Stimulated activated CD4-positive, alpha-beta T cell treated with anti-CD3 and anti-CD28 coated beads, TNF-alpha, amount 100 ng/mL, for 4 hours (primary cell): ENCODE measurements around the gene ST6GAL1.
"Not testable (repeated sequence)": the region's sequence is repeated elsewhere in the genome, so short reads cannot be mapped to it uniquely, and the experiment has no call there.

Source experiments
- DNase-seq, 3 experiments: peaks; one replicate each; pipeline ENCODE4 v3.0.0-alpha.2; 2020; ENCODE audit warnings: low read depth in 3 of 3

Gene ST6GAL1

DNA sequence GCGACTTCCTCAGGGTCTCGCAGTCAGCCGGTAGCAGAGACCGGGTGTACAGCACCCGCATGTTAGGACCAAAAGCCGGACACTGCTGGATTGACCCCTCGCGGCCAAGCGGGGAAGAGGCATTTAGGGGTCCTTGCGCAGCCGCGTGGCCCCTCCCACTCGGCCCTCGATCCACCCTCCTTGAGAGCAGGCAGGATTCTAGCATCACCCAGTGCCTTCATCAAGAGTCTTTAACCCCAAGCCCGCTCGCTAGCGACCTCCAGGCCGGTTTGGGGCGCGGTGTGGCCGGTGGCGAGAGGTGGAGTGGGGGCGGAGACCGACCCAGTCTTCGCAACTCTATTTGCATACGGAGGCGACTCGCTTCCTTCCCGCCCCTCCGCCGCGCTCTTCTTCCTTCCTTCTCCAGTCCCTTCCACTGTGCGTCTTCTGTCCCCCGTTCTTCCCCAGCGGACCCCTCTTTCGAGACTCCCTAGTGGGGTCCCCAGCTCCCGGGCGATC lies at the start of gene ST6GAL1:
Gene ST6GAL1 (plus strand): TSS at position 384 of the 498 bp plus-strand sequence. CDS start 112,178 bp downstream, outside the sequence.
- DNase-seq, result peak; percentile 46 to 57 (median 49)

DNA sequence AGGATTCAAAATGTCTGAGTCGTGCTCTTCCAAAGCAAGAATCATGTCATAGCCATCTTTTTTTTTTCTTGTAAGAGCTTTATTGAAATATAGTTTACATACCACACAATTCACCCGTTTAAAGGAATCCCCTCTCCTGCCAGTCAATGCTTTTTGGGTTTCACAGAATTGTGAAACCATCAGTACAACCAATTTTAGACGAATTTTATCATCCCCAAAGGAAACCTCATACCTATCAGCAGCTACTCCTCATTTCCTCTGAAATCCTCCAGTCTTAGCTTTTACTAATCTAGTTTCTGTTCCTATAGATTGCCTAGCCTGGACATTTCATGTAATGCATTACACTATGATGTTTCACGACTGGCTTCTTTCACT lies 48.2 kb upstream of the ST6GAL1 start:
- no peak for DNase-seq

- DNase-seq, result peak; percentile 10 to 33 (median 17)
Measured at GRCh38 chr3:186882881-186883685, 47.2 kb upstream of the ST6GAL1 start.

DNA sequence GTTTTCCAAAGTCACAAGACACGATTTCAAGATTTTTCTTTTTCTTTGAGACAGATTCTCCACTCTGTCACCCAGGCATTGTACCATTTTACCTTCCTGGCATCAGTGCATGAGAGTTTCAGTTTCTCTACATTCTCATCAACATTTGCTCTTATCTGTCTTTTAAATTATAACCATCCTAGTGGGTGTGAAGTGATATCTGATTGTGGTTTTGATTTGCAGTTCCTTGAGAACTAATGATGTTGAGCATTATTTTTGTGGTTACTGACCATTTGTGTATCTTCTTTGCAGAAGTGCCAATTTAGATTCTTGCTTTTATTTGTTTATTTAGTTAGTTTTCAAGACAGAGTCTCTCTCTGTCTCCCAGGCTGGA lies 46.7 kb upstream of the ST6GAL1 start:
- no peak for DNase-seq

- not testable (repeated sequence) for DNase-seq
Measured at GRCh38 chr3:186884868-186885267, 45.5 kb upstream of the ST6GAL1 start.

- DNase-seq, result no peak
Measured at GRCh38 chr3:186886202-186886981, 43.9 kb upstream of the ST6GAL1 start.

- DNase-seq, result not testable (repeated sequence)
Measured at GRCh38 chr3:186887507-186887938, 42.8 kb upstream of the ST6GAL1 start.

DNA sequence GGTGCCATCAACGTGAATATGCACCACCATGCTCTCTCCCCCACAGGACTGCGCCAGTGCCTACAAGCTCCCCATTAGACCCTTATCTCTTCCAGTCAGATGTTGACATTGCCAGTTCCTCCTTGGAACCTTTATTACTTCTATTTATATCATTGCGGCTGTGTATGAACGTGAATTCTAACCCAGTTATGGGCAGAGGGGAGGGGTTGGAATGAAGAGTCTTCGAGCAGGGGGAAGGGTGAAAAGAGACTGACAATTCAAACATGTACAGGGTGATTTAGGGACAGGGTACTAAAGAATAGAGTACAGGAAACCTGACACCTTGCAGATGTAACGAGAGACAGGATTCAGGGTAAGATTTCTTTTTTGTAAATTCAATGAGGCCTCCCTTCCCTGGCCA lies 41.8 kb upstream of the ST6GAL1 start:
- no peak for DNase-seq

GRCh38 chr3:186889698-186890097 lies 40.6 kb upstream of the ST6GAL1 start:
- DNase-seq, result not testable (repeated sequence)

- no peak for DNase-seq
Measured at GRCh38 chr3:186890911-186891310, 39.4 kb upstream of the ST6GAL1 start.

DNA sequence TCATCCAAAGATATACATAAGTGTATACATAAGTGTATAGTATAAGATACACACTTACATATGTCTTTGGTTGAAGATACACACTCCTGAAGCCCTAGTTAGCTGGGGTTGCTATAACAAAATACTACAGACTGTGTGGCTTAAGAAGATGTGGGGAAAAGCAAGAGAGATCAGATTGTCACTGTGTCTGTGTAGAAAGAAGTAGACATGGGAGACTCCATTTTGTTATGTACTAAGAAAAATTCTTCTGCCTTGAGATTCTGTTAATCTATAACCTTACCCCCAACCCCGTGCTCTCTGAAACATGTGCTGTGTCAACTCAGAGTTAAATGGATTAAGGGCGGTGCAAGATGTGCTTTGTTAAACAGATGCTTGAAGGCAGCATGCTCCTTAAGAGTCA lies 37.3 kb upstream of the ST6GAL1 start:
- DNase-seq, result not testable (repeated sequence)

DNA sequence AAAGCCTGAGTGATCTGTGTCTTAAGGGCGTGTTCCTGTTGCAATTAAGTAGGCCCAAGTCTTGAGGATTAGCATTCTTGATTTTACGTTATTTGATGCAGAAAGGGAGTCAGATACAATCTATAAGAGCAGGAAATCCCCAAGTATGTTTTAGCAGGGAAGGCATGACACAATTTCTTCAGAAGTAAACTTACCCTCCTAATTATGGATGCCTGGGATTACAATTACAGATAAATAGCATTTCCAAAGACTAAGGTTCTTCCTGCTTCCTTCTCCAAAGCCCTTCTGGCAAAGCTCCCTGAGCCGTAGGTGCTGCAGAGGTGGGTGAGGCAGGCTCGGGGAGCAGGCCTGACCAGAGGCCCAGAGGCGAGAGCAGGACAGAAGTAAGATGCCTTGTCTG lies 34.9 kb upstream of the ST6GAL1 start:
- DNase-seq, result no peak

GRCh38 chr3:186896006-186896405 lies 34.3 kb upstream of the ST6GAL1 start:
- no peak for DNase-seq

- DNase-seq, result no peak
Measured at GRCh38 chr3:186896875-186897274, 33.5 kb upstream of the ST6GAL1 start.

DNA sequence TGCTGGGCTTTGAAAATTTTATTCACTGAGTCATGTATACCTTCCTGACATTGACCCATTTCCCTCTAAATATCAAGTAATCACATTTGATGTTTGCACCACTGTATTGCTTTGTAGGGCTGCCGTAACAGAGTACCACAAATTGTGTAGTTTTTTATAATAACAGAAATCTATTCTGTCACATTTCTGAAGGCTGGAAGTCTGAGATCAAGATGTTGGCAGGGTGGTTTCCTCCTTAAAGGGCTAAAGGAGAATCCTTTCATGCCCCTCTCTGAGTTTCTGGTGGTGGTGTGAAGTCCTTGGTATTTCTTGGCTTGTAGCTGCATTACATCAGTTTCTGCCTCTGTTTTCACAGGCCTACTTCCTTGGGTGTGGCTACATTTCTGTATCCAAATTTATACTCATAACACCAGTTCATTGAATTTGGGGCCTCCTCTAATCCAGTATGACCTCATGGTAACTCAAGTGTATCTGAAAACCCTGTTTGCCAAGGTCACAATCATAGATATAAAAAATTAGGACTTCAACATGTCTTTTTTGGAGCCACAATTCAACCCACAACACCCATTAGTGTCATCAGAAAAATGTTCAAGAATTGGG lies 29.1 kb upstream of the ST6GAL1 start:
- no peak for DNase-seq

DNA sequence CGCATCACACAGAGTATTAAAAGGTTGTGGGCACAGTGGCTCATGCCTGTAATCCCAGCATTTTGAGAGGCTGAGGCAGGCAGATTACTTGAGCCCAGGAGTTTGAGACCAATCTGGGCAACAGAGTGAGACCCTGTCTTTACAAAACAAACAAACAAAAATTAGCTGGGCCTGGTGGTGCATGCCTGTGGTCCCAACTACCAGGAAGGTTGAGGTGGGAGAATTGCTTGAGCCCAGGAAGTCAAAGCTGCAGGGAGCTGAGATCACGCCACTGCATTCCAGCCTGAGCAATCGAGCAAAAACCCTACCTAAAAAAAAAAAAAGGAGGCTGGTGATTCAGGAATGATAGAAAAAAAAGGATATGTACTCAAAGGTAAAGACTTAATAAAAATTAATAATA lies 28.2 kb upstream of the ST6GAL1 start:
- no peak for DNase-seq

- no peak for DNase-seq
Measured at GRCh38 chr3:186902713-186903112, 27.6 kb upstream of the ST6GAL1 start.

DNA sequence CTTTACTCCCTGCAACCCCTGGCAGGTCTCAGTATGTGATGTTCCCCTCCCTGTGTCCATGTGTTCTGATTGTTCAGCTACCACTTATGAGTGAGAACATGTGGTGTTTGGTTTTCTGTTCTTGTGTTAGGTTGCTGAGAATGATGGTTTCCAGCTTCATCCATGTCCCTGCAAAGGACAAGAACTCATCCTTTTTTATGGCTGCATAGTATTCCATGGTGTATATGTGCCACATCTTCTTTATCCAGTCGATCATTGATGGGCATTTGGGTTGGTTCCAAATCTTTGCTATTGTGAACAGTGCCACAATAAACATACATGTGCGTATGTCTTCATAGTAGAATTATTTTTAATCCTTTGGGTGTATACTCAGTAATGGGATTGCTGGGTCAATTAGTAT lies 26.6 kb upstream of the ST6GAL1 start:
- not testable (repeated sequence) for DNase-seq

DNA sequence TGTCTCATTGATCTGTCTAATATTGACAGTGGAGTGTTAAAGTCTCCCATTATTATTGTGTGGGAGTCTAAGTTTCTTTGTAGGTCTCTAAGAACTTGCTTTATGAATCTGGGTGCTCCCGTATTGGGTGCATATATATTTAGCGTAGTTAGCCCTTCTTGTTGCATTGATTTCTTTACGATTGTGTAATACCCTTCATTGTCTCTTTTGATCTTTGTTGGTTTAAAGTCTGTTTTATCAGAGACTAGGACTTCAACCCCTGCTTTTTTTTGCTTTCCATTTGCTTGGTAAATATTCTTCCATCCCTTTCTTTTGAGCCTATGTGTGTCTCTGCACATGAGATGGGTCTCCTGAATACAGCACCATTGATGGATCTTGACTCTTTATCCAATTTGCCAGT lies 23.3 kb upstream of the ST6GAL1 start:
- not testable (repeated sequence) for DNase-seq

DNA sequence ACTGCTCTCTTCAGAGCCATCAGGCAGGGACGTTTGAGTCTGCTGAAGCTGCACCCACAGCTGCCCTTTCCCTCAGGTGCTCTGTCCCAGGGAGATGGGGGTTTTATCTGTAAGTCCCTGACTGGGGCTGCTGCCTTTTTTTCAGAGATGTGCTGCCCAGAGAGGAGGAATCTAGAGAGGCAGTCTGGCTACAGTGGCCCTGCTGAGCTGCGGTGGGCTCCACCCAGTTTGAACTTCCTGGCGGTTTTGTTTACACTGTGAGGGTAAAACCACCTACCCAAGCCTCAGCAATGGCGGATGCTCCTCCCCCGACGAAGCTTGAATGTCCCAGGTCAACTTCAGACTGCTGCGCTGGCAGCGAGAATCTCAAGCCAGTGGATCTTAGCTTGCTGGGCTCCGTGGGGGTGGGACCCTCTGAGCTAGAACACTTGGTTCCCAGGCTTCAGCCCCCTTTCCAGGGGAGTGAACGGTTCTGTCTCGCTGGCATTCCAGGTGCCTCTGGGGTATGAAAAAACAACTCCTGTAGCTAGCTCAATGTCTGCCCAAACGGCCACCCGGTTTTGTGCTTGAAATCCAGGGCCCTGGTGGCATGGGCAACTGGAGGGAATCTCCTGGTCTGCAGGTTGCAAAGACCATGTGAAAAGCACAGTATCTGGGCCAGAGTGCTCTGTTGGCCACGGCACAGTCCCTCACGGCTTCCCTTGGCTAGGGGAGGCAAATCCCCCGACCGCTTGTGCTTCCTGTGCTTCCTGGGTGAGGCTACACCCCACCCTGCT lies 21.1 kb upstream of the ST6GAL1 start:
- DNase-seq, result peak in 2 of 3 experiments; percentile 36 to 56
